Measurements from ENCODE around the gene CYP2E1. TPM values are rescaled to one million over a fixed set of nuclear protein-coding genes. Genes with fewer than 3 reads are reported as not detected.
"Not testable (repeated sequence)": the region's sequence is repeated elsewhere in the genome, so short reads cannot be mapped to it uniquely, and the experiment has no call there.

Gene CYP2E1
- total RNA-seq, 8 experiments from 2014 or later = 0.33 to 2.7 (median 1.3) TPM

- H3K4me1 ChIP-seq (replicated peaks in 1 of 2) = no peaks in the 10 kb centered on the region
- in situ Hi-C loops (cut with MboI; ENCODE audit: low pct_unique_long_range_greater_than_20kb in 2 of 9, low sequenced_read_pairs in 9 of 9, unreplicated experiment in 9 of 9) = no loop called here
- H3K27ac ChIP-seq = no peak overlapping the region
- no peak overlapping the region for H3K4me3 ChIP-seq
- 23 to 79% (median 34%) methylated on average over 1 to 6 of the region's 7 CpGs; no CpG with 5 or more reads in 3 of the 10 experiments for WGBS, 10 experiments
- ATAC-seq (replicated peaks in 6 of 8) = no peak
Measured at GRCh38 chr10:133534417-133534816, 7.3 kb downstream of the CYP2E1 start.

- Histone ChIP-seq H3K4me3 (no peak overlapping the region), H3K27ac (no peak overlapping the region), H3K4me1 (replicated peaks in 1 of 2) (no peaks in the 10 kb centered on the region)
- 6% methylated on average over 3 of the region's 4 CpGs; no CpG with 5 or more reads in 9 of the 10 experiments for WGBS, 10 experiments
- no peak for ATAC-seq (replicated peaks in 6 of 8)
- in situ Hi-C loops (cut with MboI; ENCODE audit: low pct_unique_long_range_greater_than_20kb in 2 of 9, low sequenced_read_pairs in 9 of 9, unreplicated experiment in 9 of 9) = no loop called here
Measured at GRCh38 chr10:133536198-133536597, 9.0 kb downstream of the CYP2E1 start.

- WGBS, 10 experiments = 0 to 71% (median 21%) methylated on average over 1 to 4 of the region's 4 CpGs; no CpG with 5 or more reads in 2 of the 10 experiments
- in situ Hi-C loops (cut with MboI; ENCODE audit: low pct_unique_long_range_greater_than_20kb in 2 of 9, low sequenced_read_pairs in 9 of 9, unreplicated experiment in 9 of 9) = no loop called here
- Histone ChIP-seq H3K27ac (no peak overlapping the region), H3K4me1 (replicated peaks in 1 of 2) (no peaks in the 10 kb centered on the region), H3K4me3 (no peak overlapping the region)
- ATAC-seq (replicated peaks in 6 of 8) = no peak
Measured at GRCh38 chr10:133537546-133538545, 10.7 kb downstream of the CYP2E1 start.

GRCh38 chr10:133541441-133541975, 14.3 kb downstream of the CYP2E1 start:
- H3K4me1 ChIP-seq (replicated peaks in 1 of 2); ATAC-seq (replicated peaks in 6 of 8); H3K27ac ChIP-seq; H3K4me3 ChIP-seq; in situ Hi-C loops (cut with MboI; ENCODE audit: low pct_unique_long_range_greater_than_20kb in 2 of 9, low sequenced_read_pairs in 9 of 9, unreplicated experiment in 9 of 9): not testable (repeated sequence)
- 0 to 76% (median 32%) methylated on average over 1 to 5 of the region's 6 CpGs; no CpG with 5 or more reads in 6 of the 10 experiments for WGBS, 10 experiments

- ATAC-seq (replicated peaks in 6 of 8) = no peak
- no peaks in the 10 kb centered on the region for H3K4me1 ChIP-seq (replicated peaks in 1 of 2)
- in situ Hi-C loops (cut with MboI; ENCODE audit: low pct_unique_long_range_greater_than_20kb in 2 of 9, low sequenced_read_pairs in 9 of 9, unreplicated experiment in 9 of 9) = no loop called here
- 0 to 20% (median 9%) methylated on average over 1 of the region's 1 CpG; no CpG with 5 or more reads in 3 of the 10 experiments for WGBS, 10 experiments
- H3K4me3 ChIP-seq = no peak overlapping the region
- H3K27ac ChIP-seq = no peak overlapping the region
Measured at GRCh38 chr10:133544506-133544905, 17.3 kb downstream of the CYP2E1 start.

GRCh38 chr10:133554600-133554999, 27.4 kb downstream of the CYP2E1 start:
- H3K4me1 ChIP-seq (replicated peaks in 1 of 2) = no peaks in the 10 kb centered on the region
- no peak overlapping the region for H3K27ac ChIP-seq
- in situ Hi-C loops (cut with MboI; ENCODE audit: low pct_unique_long_range_greater_than_20kb in 2 of 9, low sequenced_read_pairs in 9 of 9, unreplicated experiment in 9 of 9) = no loop called here
- ATAC-seq (replicated peaks in 6 of 8) = no peak
- 12 to 63% (median 28%) methylated on average over 1 to 4 of the region's 4 CpGs; no CpG with 5 or more reads in 3 of the 10 experiments for WGBS, 10 experiments
- H3K4me3 ChIP-seq = no peak overlapping the region

GRCh38 chr10:133555521-133555920, 28.4 kb downstream of the CYP2E1 start:
- H3K27ac ChIP-seq = no peak overlapping the region
- in situ Hi-C loops (cut with MboI; ENCODE audit: low pct_unique_long_range_greater_than_20kb in 2 of 9, low sequenced_read_pairs in 9 of 9, unreplicated experiment in 9 of 9) = no loop called here
- 10 to 74% (median 39%) methylated on average over 2 to 4 of the region's 8 CpGs; no CpG with 5 or more reads in 7 of the 10 experiments for WGBS, 10 experiments
- no peak for ATAC-seq (replicated peaks in 6 of 8)
- no peak overlapping the region for H3K4me3 ChIP-seq
- H3K4me1 ChIP-seq (replicated peaks in 1 of 2) = no peaks in the 10 kb centered on the region

GRCh38 chr10:133557381-133557780, 30.2 kb downstream of the CYP2E1 start:
- no peak for ATAC-seq (replicated peaks in 6 of 8)
- Histone ChIP-seq H3K4me3 (no peak overlapping the region), H3K27ac (no peak overlapping the region), H3K4me1 (replicated peaks in 1 of 2) (no peaks in the 10 kb centered on the region)
- WGBS, 10 experiments = 0 to 20% (median 4%) methylated on average over 1 to 3 of the region's 3 CpGs; no CpG with 5 or more reads in 3 of the 10 experiments
- in situ Hi-C loops (cut with MboI; ENCODE audit: low pct_unique_long_range_greater_than_20kb in 2 of 9, low sequenced_read_pairs in 9 of 9, unreplicated experiment in 9 of 9) = no loop called here

- in situ Hi-C loops (cut with MboI; ENCODE audit: low pct_unique_long_range_greater_than_20kb in 2 of 9, low sequenced_read_pairs in 9 of 9, unreplicated experiment in 9 of 9) = no loop called here
- Histone ChIP-seq H3K4me3 (no peak overlapping the region), H3K27ac (no peak overlapping the region), H3K4me1 (replicated peaks in 1 of 2) (no peaks in the 10 kb centered on the region)
- ATAC-seq (replicated peaks in 6 of 8) = no peak
- 20 to 80% (median 35%) methylated on average over 2 to 8 of the region's 11 CpGs; no CpG with 5 or more reads in 3 of the 10 experiments for WGBS, 10 experiments
Measured at GRCh38 chr10:133559216-133559615, 32.1 kb downstream of the CYP2E1 start.

- 41 to 100% (median 60%) methylated on average over 1 to 6 of the region's 12 CpGs; no CpG with 5 or more reads in 5 of the 10 experiments for WGBS, 10 experiments
- Histone ChIP-seq H3K4me3 (no peak overlapping the region), H3K4me1 (replicated peaks in 1 of 2) (no peaks in the 10 kb centered on the region), H3K27ac (no peak overlapping the region)
- ATAC-seq (replicated peaks in 6 of 8) = no peak
- in situ Hi-C loops (cut with MboI; ENCODE audit: low pct_unique_long_range_greater_than_20kb in 2 of 9, low sequenced_read_pairs in 9 of 9, unreplicated experiment in 9 of 9) = no loop called here
Measured at GRCh38 chr10:133564816-133565215, 37.7 kb downstream of the CYP2E1 start.

GRCh38 chr10:133565441-133566294, 38.5 kb downstream of the CYP2E1 start, which contains the start of gene SYCE1:
TSS of gene SYCE1 (minus strand) at chr10:133565583. CDS start at chr10:133565529, 54 bp downstream.
- Histone ChIP-seq H3K4me3 (no peak within 1 kb of the TSS), H3K4me1 (replicated peaks in 1 of 2) (no peaks in the 10 kb centered on the region), H3K27ac (no peak within 1 kb of the TSS)
- no peak for ATAC-seq (replicated peaks in 6 of 8)
- 77 to 90% (median 86%) methylated on average over 1 to 62 of the region's 77 CpGs; no CpG with 5 or more reads in 5 of the 10 experiments for WGBS, 10 experiments
- in situ Hi-C loops (cut with MboI; ENCODE audit: low pct_unique_long_range_greater_than_20kb in 2 of 9, low sequenced_read_pairs in 9 of 9, unreplicated experiment in 9 of 9) = no loop called here

GRCh38 chr10:133567119-133567518, 40.0 kb downstream of the CYP2E1 start:
- H3K4me1 ChIP-seq (replicated peaks in 1 of 2) = no peaks in the 10 kb centered on the region
- in situ Hi-C loops (cut with MboI; ENCODE audit: low pct_unique_long_range_greater_than_20kb in 2 of 9, low sequenced_read_pairs in 9 of 9, unreplicated experiment in 9 of 9) = no loop called here
- no peak overlapping the region for H3K27ac ChIP-seq
- H3K4me3 ChIP-seq = no peak overlapping the region
- WGBS, 10 experiments = 20 to 80% (median 65%) methylated on average over 1 to 4 of the region's 5 CpGs; no CpG with 5 or more reads in 4 of the 10 experiments
- no peak for ATAC-seq (replicated peaks in 6 of 8)

All from motor neuron (in vitro differentiated cells).